Measurements from ENCODE around the gene DNAJB9.

Gene DNAJB9

DNA sequence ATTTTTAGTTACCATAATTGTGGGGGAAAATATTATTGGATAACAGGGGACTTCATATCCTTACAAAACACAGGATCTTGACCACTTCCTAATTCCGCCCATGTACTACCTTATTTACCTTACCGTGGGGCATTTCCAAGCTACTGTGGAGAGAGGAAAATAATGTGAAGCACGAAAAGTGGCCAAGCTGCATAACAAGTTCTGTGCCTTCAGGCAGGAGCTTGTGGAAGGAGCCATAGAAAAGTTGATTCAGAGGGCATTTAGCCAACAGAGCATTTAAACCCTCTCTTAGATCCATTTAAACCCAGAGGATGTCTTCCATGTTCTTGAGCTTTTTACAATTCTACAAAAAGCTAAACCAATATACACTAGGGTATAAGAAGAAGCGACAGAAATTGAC, 41.6 kb downstream of the DNAJB9 start:
- DNase-seq = no peak

DNA sequence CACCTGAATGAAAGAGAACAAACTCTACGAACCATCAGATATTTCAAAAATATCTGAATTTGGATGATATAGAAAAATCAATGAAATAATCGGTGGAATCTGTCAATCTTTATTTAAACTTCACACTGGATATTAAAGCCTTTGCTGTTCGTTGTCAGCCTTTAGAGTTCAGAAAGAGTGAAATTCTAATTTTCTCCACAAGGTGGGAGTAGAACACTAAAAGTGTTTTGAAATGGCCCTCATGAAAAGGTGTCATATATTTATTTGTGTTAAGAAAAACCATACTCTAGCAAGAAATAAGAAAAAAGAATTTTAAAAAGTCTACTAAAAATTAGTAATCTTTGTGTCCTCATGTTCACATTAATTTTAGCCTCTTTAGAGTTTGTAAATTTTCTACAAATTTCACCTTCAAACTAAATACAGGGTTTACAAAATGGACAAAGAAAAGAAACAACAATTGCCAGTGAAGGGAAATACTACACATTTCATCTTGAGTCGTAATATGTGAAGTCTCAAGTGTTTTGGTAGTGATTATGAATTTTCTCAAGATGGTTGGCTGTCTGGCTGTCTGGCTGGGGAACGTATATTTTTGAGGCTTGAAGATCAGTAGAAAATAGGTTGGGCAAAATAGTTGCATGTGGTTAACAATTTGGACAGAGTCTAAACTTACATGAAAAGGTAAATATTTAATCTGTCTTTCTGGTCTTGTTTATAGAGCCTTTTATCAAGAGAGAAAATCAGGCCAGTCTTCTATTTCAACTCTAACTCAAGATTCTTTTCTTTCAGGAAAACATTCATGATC, 43.7 kb downstream of the DNAJB9 start:
- no peak for DNase-seq

DNA sequence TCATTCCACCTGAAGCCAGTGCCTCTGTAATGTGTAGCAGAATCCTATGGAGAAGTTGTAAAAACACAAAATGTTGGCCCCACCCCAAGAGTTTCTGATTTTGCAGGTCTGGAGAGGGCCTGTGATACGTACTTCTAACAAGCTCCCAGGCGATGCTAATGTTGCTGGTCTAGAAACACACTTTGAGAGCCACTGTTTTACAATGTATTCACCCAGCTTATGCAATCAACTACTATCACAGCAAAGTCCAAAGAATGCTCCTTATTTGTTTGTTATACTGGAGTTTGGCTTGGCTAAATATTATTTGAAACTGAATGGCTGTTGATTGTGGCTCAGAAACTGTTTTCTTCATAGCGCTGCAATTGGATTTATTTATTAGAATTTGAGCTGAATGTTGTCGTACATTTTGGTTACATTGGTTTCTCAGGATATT, 44.3 kb downstream of the DNAJB9 start:
- no peak for DNase-seq

DNA sequence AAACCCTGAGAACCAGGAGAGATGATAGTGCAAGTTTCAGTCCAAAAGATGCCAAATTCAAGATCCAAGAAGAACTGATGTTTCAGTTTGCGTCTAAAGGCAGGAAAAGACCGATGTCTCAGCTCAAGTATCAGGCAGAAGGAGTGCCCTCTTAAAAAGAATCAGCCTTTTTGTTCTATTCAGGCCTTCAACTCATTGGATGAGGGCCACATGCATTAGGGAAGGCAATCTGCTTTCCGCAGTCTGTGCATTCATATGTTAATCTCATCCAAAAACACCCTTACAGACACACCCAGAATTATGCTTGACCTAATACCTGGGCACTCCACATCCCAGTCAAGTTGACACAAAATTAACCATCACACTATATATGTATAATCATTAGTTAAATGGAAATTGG, 45.2 kb downstream of the DNAJB9 start:
- no peak for DNase-seq

DNA sequence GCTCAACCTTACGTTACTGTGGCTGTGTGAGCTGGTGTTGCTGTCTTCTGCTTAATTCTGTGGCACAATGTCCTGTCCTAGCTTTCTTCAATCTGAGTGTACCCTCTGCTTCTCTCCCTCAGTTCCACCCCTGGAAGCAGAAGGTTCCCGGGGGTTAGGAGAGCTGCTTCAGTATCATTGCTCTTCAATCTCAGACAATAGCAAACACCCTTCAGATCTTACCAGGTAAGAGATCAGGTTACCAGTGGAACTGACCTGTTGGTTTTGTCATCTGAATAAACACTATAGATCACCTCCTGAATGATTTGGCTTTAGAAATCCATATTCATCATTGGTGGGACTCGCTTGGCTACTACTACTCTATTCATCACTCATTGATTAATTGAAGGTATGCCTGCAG, 48.4 kb downstream of the DNAJB9 start:
- DNase-seq = no peak

DNA sequence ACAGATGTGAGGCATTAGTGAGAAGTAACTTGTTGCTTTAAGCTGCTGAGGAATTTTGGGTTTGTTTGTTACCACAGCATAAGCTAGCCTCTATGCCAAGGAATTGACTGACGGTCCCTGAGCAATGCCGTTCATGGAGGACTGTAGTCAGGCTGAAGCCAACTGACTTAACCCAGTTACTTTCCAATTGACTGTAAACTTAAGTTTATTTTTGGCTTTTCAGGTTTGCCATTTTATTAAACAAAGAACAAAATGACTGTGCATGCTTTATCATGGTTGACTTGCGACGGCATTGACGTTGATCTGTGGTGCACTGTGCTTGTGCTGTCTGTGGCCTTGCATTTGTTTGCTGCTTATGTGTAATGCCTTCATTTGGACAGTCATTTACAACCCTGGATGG, 53.5 kb downstream of the DNAJB9 start:
- no peak for DNase-seq

Data from NCI-H187 (cell line).